DOHH2 (cell line): ENCODE measurements around the gene PXN.

Experiments
- H3F3A ChIP-seq: fragments of 200-600 bp; sonication (generic), shearing (Covaris generic); 2 replicates; pipeline ENCODE4 v1.6.0; 2016; ENCODE audit warnings: antibody characterized with exemption, mild to moderate bottlenecking; ENCODE audit not compliant: control insufficient read depth, insufficient read depth
- H3K27ac ChIP-seq: fragments of 200-600 bp; sonication (generic); 2 replicates; pipeline ENCODE4 v1.5.1; 2014; ENCODE audit warnings: low read depth, mild to moderate bottlenecking, low read length, moderate library complexity
- H3K27me3 ChIP-seq: fragments of 200-600 bp; sonication (generic); 2 replicates; pipeline ENCODE4 v1.6.1; 2014; ENCODE audit warnings: mild to moderate bottlenecking, low read length, mixed read lengths; ENCODE audit not compliant: control insufficient read depth
- H3K36me3 ChIP-seq: fragments of 200-600 bp; sonication (generic); 2 replicates; pipeline ENCODE4 v1.6.1; 2014; ENCODE audit warnings: mild to moderate bottlenecking, low read length, moderate library complexity, mixed read lengths; ENCODE audit not compliant: control insufficient read depth
- H3K4me1 ChIP-seq: fragments of 200-600 bp; sonication (generic); 2 replicates; pipeline ENCODE4 v1.6.1; 2014; ENCODE audit warnings: mild to moderate bottlenecking, low read length, mixed read lengths; ENCODE audit not compliant: control insufficient read depth
- H3K4me2 ChIP-seq: fragments of 200-600 bp; sonication (generic); 2 replicates; pipeline ENCODE4 v1.6.0; 2014; ENCODE audit warnings: mild to moderate bottlenecking, low read length, moderate library complexity
- H3K4me3 ChIP-seq: fragments of 200-600 bp; sonication (generic); 2 replicates; pipeline ENCODE4 v1.5.1; 2014; ENCODE audit warnings: mild to moderate bottlenecking, low read length, mixed read lengths
- H3K79me2 ChIP-seq: fragments of 200-600 bp; sonication (generic); 2 replicates; pipeline ENCODE4 v1.6.1; 2014; ENCODE audit warnings: mild to moderate bottlenecking, low read length, mixed read lengths; ENCODE audit not compliant: control insufficient read depth
- H3K9me2 ChIP-seq: fragments of 200-600 bp; sonication (generic); replicated peaks from 2 replicates; pipeline ENCODE4 v1.6.1; 2014; ENCODE audit warnings: mild to moderate bottlenecking, low read length, mixed read lengths; ENCODE audit not compliant: control insufficient read depth
- H3K9me3 ChIP-seq: fragments of 200-600 bp; sonication (generic); 2 replicates; pipeline ENCODE4 v1.6.1; 2014; ENCODE audit warnings: antibody characterized with exemption, low read length, mixed read lengths; ENCODE audit not compliant: control insufficient read depth, insufficient read depth
- H4K20me1 ChIP-seq: fragments of 200-600 bp; sonication (generic); 2 replicates; pipeline ENCODE4 v1.6.0; 2014; ENCODE audit warnings: low read depth, mild to moderate bottlenecking, antibody characterized with exemption, low read length, moderate library complexity; ENCODE audit not compliant: control insufficient read depth, insufficient read depth
- EZH2phosphoT487 ChIP-seq: fragments of 200-600 bp; sonication (generic); IDR thresholded peaks from 2 replicates; pipeline ENCODE4 v1.6.1; 2017; ENCODE audit warnings: borderline replicate concordance, mild to moderate bottlenecking, antibody characterized with exemption, low read length, moderate library complexity, mixed read lengths
- TF ChIP-seq, protein P1 (sequence below): fragments of 200-600 bp; sonication (generic); IDR thresholded peaks from one replicate; pipeline ENCODE4 v1.5.1; 2014; ENCODE audit warnings: antibody characterized with exemption, mild to moderate bottlenecking, low read depth, low read length; ENCODE audit not compliant: poor library complexity, severe bottlenecking

The PXN gene

DNA sequence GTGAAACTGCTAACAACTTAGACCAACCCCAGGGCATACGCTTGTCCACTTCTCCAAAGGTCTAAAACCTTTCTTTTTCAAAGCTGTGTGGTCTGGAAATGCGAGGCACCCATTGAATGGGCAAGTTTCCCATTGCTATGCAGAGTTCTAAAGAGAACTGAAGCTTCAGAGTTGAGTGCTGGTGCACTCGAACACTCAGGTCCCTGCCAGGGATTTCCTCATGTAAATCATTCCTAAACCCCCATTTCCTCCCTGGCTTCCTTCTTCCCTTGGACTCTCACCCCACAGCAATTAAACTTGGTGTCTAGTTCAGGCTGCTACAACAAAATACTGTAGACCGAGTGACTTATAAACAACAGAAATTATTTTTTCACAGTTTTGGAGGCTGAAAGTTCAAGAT lies 2.2 kb upstream of the PXN start:
- TF ChIP-seq, protein P1, sequence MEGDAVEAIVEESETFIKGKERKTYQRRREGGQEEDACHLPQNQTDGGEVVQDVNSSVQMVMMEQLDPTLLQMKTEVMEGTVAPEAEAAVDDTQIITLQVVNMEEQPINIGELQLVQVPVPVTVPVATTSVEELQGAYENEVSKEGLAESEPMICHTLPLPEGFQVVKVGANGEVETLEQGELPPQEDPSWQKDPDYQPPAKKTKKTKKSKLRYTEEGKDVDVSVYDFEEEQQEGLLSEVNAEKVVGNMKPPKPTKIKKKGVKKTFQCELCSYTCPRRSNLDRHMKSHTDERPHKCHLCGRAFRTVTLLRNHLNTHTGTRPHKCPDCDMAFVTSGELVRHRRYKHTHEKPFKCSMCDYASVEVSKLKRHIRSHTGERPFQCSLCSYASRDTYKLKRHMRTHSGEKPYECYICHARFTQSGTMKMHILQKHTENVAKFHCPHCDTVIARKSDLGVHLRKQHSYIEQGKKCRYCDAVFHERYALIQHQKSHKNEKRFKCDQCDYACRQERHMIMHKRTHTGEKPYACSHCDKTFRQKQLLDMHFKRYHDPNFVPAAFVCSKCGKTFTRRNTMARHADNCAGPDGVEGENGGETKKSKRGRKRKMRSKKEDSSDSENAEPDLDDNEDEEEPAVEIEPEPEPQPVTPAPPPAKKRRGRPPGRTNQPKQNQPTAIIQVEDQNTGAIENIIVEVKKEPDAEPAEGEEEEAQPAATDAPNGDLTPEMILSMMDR = no peak
- TF ChIP-seq EZH2phosphoT487 = no peak
- Histone ChIP-seq H3K36me3 (no peaks in the 10 kb centered on the region), H3K27me3 (peaks cover 26% of the 10 kb centered on the region), H3K4me3 (no peak overlapping the region), H3K27ac (no peak overlapping the region), H3K4me1 (peaks cover 11% of the 10 kb centered on the region), H3F3A (0 out of 2 replicates have a peak, but pooled peaks cover under 1% of the 10 kb centered on the region), H4K20me1 (0 out of 2 replicates have a peak, but pooled peaks cover 4% of the 10 kb centered on the region), H3K4me2 (no peak overlapping the region), H3K9me2 (no peaks in the 10 kb centered on the region), H3K79me2 (no peaks in the 10 kb centered on the region), H3K9me3 (no peaks in the 10 kb centered on the region)

DNA sequence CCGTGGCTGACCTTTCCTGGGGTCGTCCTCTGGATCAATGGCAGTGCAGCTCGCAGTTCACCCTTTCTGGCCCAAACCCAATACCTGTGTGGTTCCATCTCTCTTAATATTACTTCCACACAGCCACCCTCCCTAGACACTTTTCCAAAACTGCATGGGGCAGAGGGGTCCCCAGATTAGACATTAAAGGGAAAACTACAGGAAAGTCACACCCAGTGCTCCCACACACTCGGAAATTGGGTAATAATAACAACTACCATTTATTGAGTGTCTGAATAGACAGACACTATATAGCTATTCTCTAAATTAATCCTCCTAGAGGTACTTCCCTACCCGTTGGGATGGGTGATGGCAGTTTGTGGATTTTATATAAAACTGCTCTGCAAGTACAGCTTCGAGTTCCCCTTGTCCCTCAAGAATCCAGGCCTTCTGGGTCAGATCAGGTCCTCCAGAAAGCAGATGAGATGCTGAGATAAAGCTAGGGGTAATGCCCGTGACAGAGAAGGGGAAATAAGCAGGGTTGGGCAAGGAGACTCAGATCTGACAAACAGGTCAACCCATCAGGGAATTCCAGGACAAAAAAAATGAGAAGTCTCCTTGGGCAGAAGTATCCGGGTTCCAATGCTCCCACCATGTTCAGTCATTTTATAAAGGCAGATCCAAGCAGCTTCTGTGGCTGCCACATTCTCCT lies 795 bp upstream of the PXN start:
- Histone ChIP-seq H3K79me2 (no peaks in the 10 kb centered on the region), H4K20me1 (0 out of 2 replicates have a peak, but pooled peaks cover 4% of the 10 kb centered on the region), H3K9me3 (no peaks in the 10 kb centered on the region), H3K4me3 (peak overlapping the region; percentile 54), H3K27me3 (peaks cover 38% of the 10 kb centered on the region), H3F3A (0 out of 2 replicates have a peak, but pooled peaks cover 3% of the 10 kb centered on the region), H3K4me2 (peak overlapping the region; percentile 49; the same call in 1 of the 2 replicates), H3K9me2 (no peaks in the 10 kb centered on the region), H3K27ac (no peak overlapping the region), H3K36me3 (no peaks in the 10 kb centered on the region), H3K4me1 (peaks cover 11% of the 10 kb centered on the region)
- TF ChIP-seq EZH2phosphoT487 = no peak

DNA sequence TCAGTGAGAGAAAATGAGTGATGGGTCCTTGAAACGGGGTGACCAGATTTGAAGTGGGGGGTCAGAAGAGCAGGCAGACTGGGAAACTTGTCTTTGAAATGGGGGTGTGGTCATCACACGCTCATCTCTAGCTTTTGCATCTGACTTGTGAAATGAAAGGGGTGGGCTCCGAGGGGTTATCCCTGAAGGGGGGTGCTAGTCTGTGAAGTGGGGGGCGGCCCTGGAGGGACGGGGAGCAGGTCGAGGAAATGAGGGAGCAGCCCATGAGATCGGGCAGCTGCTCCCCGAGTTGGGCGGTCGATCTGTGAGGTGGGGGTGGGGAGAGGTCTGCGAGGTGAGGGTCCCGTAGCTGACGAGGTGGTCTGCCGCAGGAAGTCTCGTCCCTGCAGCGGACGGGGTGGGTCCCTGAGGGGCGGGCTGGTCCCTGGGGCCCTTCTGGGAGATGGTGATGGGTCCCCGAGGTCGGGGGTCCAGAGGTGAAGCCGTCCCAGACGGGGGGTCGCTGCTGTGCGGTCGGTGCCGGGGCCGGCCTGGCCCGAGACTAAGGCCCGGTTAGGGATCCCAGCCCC lies 542 bp downstream of the PXN start:
- peaks cover 38% of the 10 kb centered on the region for H3K27me3 ChIP-seq
- no peaks in the 10 kb centered on the region for H3K36me3 ChIP-seq
- H3K9me3 ChIP-seq = no peaks in the 10 kb centered on the region
- H3F3A ChIP-seq = 0 out of 2 replicates have a peak, but pooled peaks cover 3% of the 10 kb centered on the region
- no peaks in the 10 kb centered on the region for H3K79me2 ChIP-seq
- peak overlapping the region; percentile 82 for H3K4me3 ChIP-seq
- no peak for TF ChIP-seq EZH2phosphoT487
- TF ChIP-seq, protein P1 = no peak
- peak overlapping the region; percentile 87 for H3K4me2 ChIP-seq
- peaks cover 11% of the 10 kb centered on the region for H3K4me1 ChIP-seq
- no peaks in the 10 kb centered on the region for H3K9me2 ChIP-seq
- 0 out of 2 replicates have a peak, but pooled peaks cover 4% of the 10 kb centered on the region for H4K20me1 ChIP-seq
- no peak overlapping the region for H3K27ac ChIP-seq
